ENCODE measurements around the gene C20orf204. TPM values are rescaled to one million over a fixed set of nuclear protein-coding genes. Genes with fewer than 3 reads are reported as not detected.

Gene C20orf204
- total and polyA plus RNA-seq, 5 donors from 2014 or later = 0.89 to 6.0 (median 1.2) TPM; not detected in 1

GRCh38 chr20:64045346-64046011 is 9.5 kb downstream of the C20orf204 start:
- Histone ChIP-seq H3K36me3 (ENCODE audit: control insufficient read depth, insufficient read depth, low read length) (no peaks in the 10 kb centered on the region), H3K27me3 (ENCODE audit: control insufficient read depth, insufficient read depth, low read length) (no peaks in the 10 kb centered on the region), H3K9me3 (ENCODE audit: control insufficient read depth in 2 of 2, low read length in 2 of 2) (no peaks in the 10 kb centered on the region), H3K27ac (ENCODE audit: insufficient read depth, low read length, poor library complexity, severe bottlenecking) (no peak overlapping the region), H3K4me1 (ENCODE audit: control insufficient read depth, insufficient read depth, low read length, poor library complexity, severe bottlenecking) (peaks cover 31% of the 10 kb centered on the region), H3K4me3 (ENCODE audit: low read depth, low read length) (no peak overlapping the region)
- peaks cover 38% of the 10 kb centered on the region for H3K27me3 Mint-ChIP-seq
- no peak for ATAC-seq (ENCODE audit: low read depth in 2 of 2)
- peaks cover 0 to 41% (median 11%) of the 10 kb centered on the region in 4 donors for H3K4me1 Mint-ChIP-seq
- no peak for DNase-seq
- no peaks in the 10 kb centered on the region for H3K36me3 Mint-ChIP-seq
- no peak overlapping the region for H3K27ac Mint-ChIP-seq
- H3K9me3 Mint-ChIP-seq = peaks cover 0 to 1% (median 0%) of the 10 kb centered on the region in 7 donors
- peak overlapping the region in 1 of 4 donors; percentile 38 for H3K4me3 Mint-ChIP-seq

GRCh38 chr20:64047046-64047389 is 11.0 kb downstream of the C20orf204 start:
- Histone ChIP-seq H3K9me3 (ENCODE audit: control insufficient read depth in 2 of 2, low read length in 2 of 2) (no peaks in the 10 kb centered on the region), H3K4me1 (ENCODE audit: control insufficient read depth, insufficient read depth, low read length, poor library complexity, severe bottlenecking) (peaks cover 16% of the 10 kb centered on the region), H3K4me3 (ENCODE audit: low read depth, low read length) (no peak overlapping the region), H3K36me3 (ENCODE audit: control insufficient read depth, insufficient read depth, low read length) (no peaks in the 10 kb centered on the region), H3K27me3 (ENCODE audit: control insufficient read depth, insufficient read depth, low read length) (peaks cover 2% of the 10 kb centered on the region), H3K27ac (ENCODE audit: insufficient read depth, low read length, poor library complexity, severe bottlenecking) (no peak overlapping the region)
- peaks cover 50% of the 10 kb centered on the region for H3K27me3 Mint-ChIP-seq
- peak overlapping the region in 1 of 3 donors; percentile 88 for H3K27ac Mint-ChIP-seq
- DNase-seq (no peak), ATAC-seq (ENCODE audit: low read depth in 2 of 2) (no peak)
- peaks cover 0 to 30% (median 11%) of the 10 kb centered on the region in 4 donors for H3K4me1 Mint-ChIP-seq
- H3K4me3 Mint-ChIP-seq = peak overlapping the region in 1 of 4 donors; percentile 36
- H3K9me3 Mint-ChIP-seq = peaks cover 0 to 1% (median 0%) of the 10 kb centered on the region in 7 donors
- H3K36me3 Mint-ChIP-seq = no peaks in the 10 kb centered on the region

- DNase-seq (no peak), ATAC-seq (ENCODE audit: low read depth in 2 of 2) (no peak)
- H3K27me3 ChIP-seq (ENCODE audit: control insufficient read depth, insufficient read depth, low read length) = peaks cover 2% of the 10 kb centered on the region
- H3K36me3 ChIP-seq (ENCODE audit: control insufficient read depth, insufficient read depth, low read length) = no peaks in the 10 kb centered on the region
- Mint-ChIP-seq H3K4me1 (peaks cover 0 to 28% (median 11%) of the 10 kb centered on the region in 4 donors), H3K27me3 (peaks cover 55% of the 10 kb centered on the region), H3K4me3 (peak overlapping the region in 1 of 4 donors; percentile 35), H3K27ac (no peak overlapping the region), H3K9me3 (peaks cover 0 to 1% (median 0%) of the 10 kb centered on the region in 7 donors), H3K36me3 (no peaks in the 10 kb centered on the region)
- H3K4me1 ChIP-seq (ENCODE audit: control insufficient read depth, insufficient read depth, low read length, poor library complexity, severe bottlenecking) = peaks cover 13% of the 10 kb centered on the region
- no peaks in the 10 kb centered on the region for H3K9me3 ChIP-seq (ENCODE audit: control insufficient read depth in 2 of 2, low read length in 2 of 2)
- no peak overlapping the region for H3K27ac ChIP-seq (ENCODE audit: insufficient read depth, low read length, poor library complexity, severe bottlenecking)
- no peak overlapping the region for H3K4me3 ChIP-seq (ENCODE audit: low read depth, low read length)
Measured at GRCh38 chr20:64047968-64048401, 12.0 kb downstream of the C20orf204 start.

- ATAC-seq (ENCODE audit: low read depth in 2 of 2) (no peak), DNase-seq (no peak)
- no peaks in the 10 kb centered on the region for H3K36me3 ChIP-seq (ENCODE audit: control insufficient read depth, insufficient read depth, low read length)
- Mint-ChIP-seq H3K4me3 (no peak overlapping the region), H3K27me3 (peaks cover 59% of the 10 kb centered on the region), H3K27ac (no peak overlapping the region), H3K36me3 (no peaks in the 10 kb centered on the region), H3K4me1 (peaks cover 0 to 29% (median 10%) of the 10 kb centered on the region in 4 donors), H3K9me3 (peaks cover 0 to 2% (median 0%) of the 10 kb centered on the region in 7 donors)
- no peak overlapping the region for H3K27ac ChIP-seq (ENCODE audit: insufficient read depth, low read length, poor library complexity, severe bottlenecking)
- peaks cover 2% of the 10 kb centered on the region for H3K27me3 ChIP-seq (ENCODE audit: control insufficient read depth, insufficient read depth, low read length)
- no peak overlapping the region for H3K4me3 ChIP-seq (ENCODE audit: low read depth, low read length)
- H3K9me3 ChIP-seq (ENCODE audit: control insufficient read depth in 2 of 2, low read length in 2 of 2) = no peaks in the 10 kb centered on the region
- H3K4me1 ChIP-seq (ENCODE audit: control insufficient read depth, insufficient read depth, low read length, poor library complexity, severe bottlenecking) = peaks cover 13% of the 10 kb centered on the region
Measured at GRCh38 chr20:64048402-64049044, 12.5 kb downstream of the C20orf204 start.

GRCh38 chr20:64049060-64049877 is 13.3 kb downstream of the C20orf204 start, which contains the start of gene SOX18:
Gene SOX18, minus strand, starts transcription at chr20:64049639. Its CDS starts 123 bp downstream, at chr20:64049516.
- Mint-ChIP-seq H3K27me3 (peaks cover 53% of the 10 kb centered on the region), H3K4me1 (peaks cover 0 to 23% (median 4%) of the 10 kb centered on the region in 4 donors), H3K9me3 (peaks cover 0 to 4% (median 0%) of the 10 kb centered on the region in 7 donors), H3K4me3 (peak within 1 kb of the TSS in 3 of 4 donors; percentile 38 to 74 (median 69)), H3K36me3 (no peaks in the 10 kb centered on the region), H3K27ac (no peak within 1 kb of the TSS)
- Histone ChIP-seq H3K4me3 (ENCODE audit: low read depth, low read length) (no peak within 1 kb of the TSS), H3K4me1 (ENCODE audit: control insufficient read depth, insufficient read depth, low read length, poor library complexity, severe bottlenecking) (peaks cover 13% of the 10 kb centered on the region), H3K27ac (ENCODE audit: insufficient read depth, low read length, poor library complexity, severe bottlenecking) (no peak within 1 kb of the TSS), H3K27me3 (ENCODE audit: control insufficient read depth, insufficient read depth, low read length) (peaks cover 2% of the 10 kb centered on the region), H3K36me3 (ENCODE audit: control insufficient read depth, insufficient read depth, low read length) (no peaks in the 10 kb centered on the region), H3K9me3 (ENCODE audit: control insufficient read depth in 2 of 2, low read length in 2 of 2) (no peaks in the 10 kb centered on the region)
- ATAC-seq (ENCODE audit: low read depth in 2 of 2) (peak in 1 of 2 donors; percentile 47), DNase-seq (peak in 1 of 3 donors; percentile 49)

GRCh38 chr20:64049878-64050260 is 13.9 kb downstream of the C20orf204 start:
- peak overlapping the region in 1 of 4 donors; percentile 28 for H3K4me3 Mint-ChIP-seq
- peaks cover 2% of the 10 kb centered on the region for H3K27me3 ChIP-seq (ENCODE audit: control insufficient read depth, insufficient read depth, low read length)
- H3K27me3 Mint-ChIP-seq = peaks cover 48% of the 10 kb centered on the region
- H3K27ac Mint-ChIP-seq = no peak overlapping the region
- no peak overlapping the region for H3K27ac ChIP-seq (ENCODE audit: insufficient read depth, low read length, poor library complexity, severe bottlenecking)
- H3K9me3 ChIP-seq (ENCODE audit: control insufficient read depth in 2 of 2, low read length in 2 of 2) = no peaks in the 10 kb centered on the region
- no peak for ATAC-seq (ENCODE audit: low read depth in 2 of 2)
- no peaks in the 10 kb centered on the region for H3K36me3 Mint-ChIP-seq
- peaks cover 0 to 4% (median 0%) of the 10 kb centered on the region in 7 donors for H3K9me3 Mint-ChIP-seq
- H3K4me1 ChIP-seq (ENCODE audit: control insufficient read depth, insufficient read depth, low read length, poor library complexity, severe bottlenecking) = peaks cover 13% of the 10 kb centered on the region
- H3K36me3 ChIP-seq (ENCODE audit: control insufficient read depth, insufficient read depth, low read length) = no peaks in the 10 kb centered on the region
- peaks cover 0 to 18% (median 0%) of the 10 kb centered on the region in 4 donors for H3K4me1 Mint-ChIP-seq
- no peak overlapping the region for H3K4me3 ChIP-seq (ENCODE audit: low read depth, low read length)
- no peak for DNase-seq

GRCh38 chr20:64050261-64051032 is 14.5 kb downstream of the C20orf204 start:
- no peaks in the 10 kb centered on the region for H3K9me3 ChIP-seq (ENCODE audit: control insufficient read depth in 2 of 2, low read length in 2 of 2)
- Mint-ChIP-seq H3K4me3 (peak overlapping the region in 2 of 4 donors; percentile 38 to 82), H3K4me1 (peaks cover 0 to 20% (median 0%) of the 10 kb centered on the region in 4 donors), H3K9me3 (peaks cover 0 to 4% (median 0%) of the 10 kb centered on the region in 7 donors), H3K36me3 (no peaks in the 10 kb centered on the region), H3K27me3 (peaks cover 48% of the 10 kb centered on the region), H3K27ac (no peak overlapping the region)
- H3K27me3 ChIP-seq (ENCODE audit: control insufficient read depth, insufficient read depth, low read length) = peaks cover 2% of the 10 kb centered on the region
- ATAC-seq (ENCODE audit: low read depth in 2 of 2) (no peak), DNase-seq (no peak)
- no peak overlapping the region for H3K4me3 ChIP-seq (ENCODE audit: low read depth, low read length)
- H3K36me3 ChIP-seq (ENCODE audit: control insufficient read depth, insufficient read depth, low read length) = no peaks in the 10 kb centered on the region
- no peak overlapping the region for H3K27ac ChIP-seq (ENCODE audit: insufficient read depth, low read length, poor library complexity, severe bottlenecking)
- H3K4me1 ChIP-seq (ENCODE audit: control insufficient read depth, insufficient read depth, low read length, poor library complexity, severe bottlenecking) = peaks cover 13% of the 10 kb centered on the region

Measured in CD4-positive, CD25-positive, alpha-beta regulatory T cell (primary cell).